Adrenal gland (tissue), 5 donors: Measurements from ENCODE around the gene RASSF6.

Experiments used
- CTCF ChIP-seq, 6 experiments: fragments of 450-650 bp in 4 of 6; fragments of 200-600 bp in 2 of 6; sonication (generic) in 1 of 6; IDR thresholded peaks; 1 replicate in 5 of 6; 2 replicates in 1 of 6; pipeline versions ENCODE4 v1.5.1 to v1.8.0; 2016 to 2021; ENCODE audit warnings: antibody characterized with exemption in 6 of 6, mild to moderate bottlenecking in 2 of 6, moderate library complexity in 1 of 6
- POLR2A ChIP-seq, 2 donors: fragments of 450-650 bp; IDR thresholded peaks; one replicate each; pipeline ENCODE4 v1.6.1; 2017; ENCODE audit warnings: antibody characterized with exemption in 2 of 2, mild to moderate bottlenecking in 2 of 2, moderate library complexity in 1 of 2
- donor health status: DM: no; HTN: no; CAD: no.

- TF ChIP-seq CTCF (IDR thresholded peaks at IDR 0.05), result no peak
- no peak for TF ChIP-seq POLR2A (IDR thresholded peaks at IDR 0.05)
Measured at GRCh38 chr4:73576381-73576780, 43.9 kb downstream of the RASSF6 start.
